Spleen (tissue), 7 donors: ENCODE measurements around the gene NUDT16L1.

ENCODE experiments used
- CTCF ChIP-seq, 11 experiments: fragments of 200-600 bp in 7 of 11; fragments of 450-650 bp in 4 of 11; sonication (generic) in 4 of 11; IDR thresholded peaks in 8 of 11; conservative IDR thresholded peaks in 3 of 11; 1 replicate in 7 of 11; 2 replicates in 4 of 11; pipeline versions ENCODE4 v1.4.0 to v1.8.0; 2016 to 2021; ENCODE audit warnings: antibody characterized with exemption in 11 of 11, inconsistent platforms in 4 of 11, mild to moderate bottlenecking in 1 of 11
- POLR2A ChIP-seq, 3 donors: fragments of 450-650 bp; IDR thresholded peaks; one replicate each; pipeline ENCODE4 v1.5.1; 2017; ENCODE audit warnings: antibody characterized with exemption in 3 of 3, mild to moderate bottlenecking in 1 of 3
- POLR2AphosphoS5 ChIP-seq, 3 donors: sonication (generic); formaldehyde crosslinking; IDR thresholded peaks; one replicate each; pipeline ENCODE4 v1.5.1; 2017; ENCODE audit warnings: antibody characterized with exemption in 3 of 3
- donor health status: DM: no; HTN: no; CAD: no; lungs with moderate emphysema.
- donor health status: DM: no; HTN: no; CAD: no.
- donor health status: DM: no; HTN: no; CAD: no.

- TF ChIP-seq POLR2A (IDR thresholded peaks at IDR 0.05) (no peak), CTCF (IDR thresholded peaks at IDR 0.05 in 8 of 11, conservative IDR thresholded peaks at IDR 0.05 in 3 of 11) (no peak), POLR2AphosphoS5 (IDR thresholded peaks at IDR 0.05) (no peak)
These were observed 7.1 kb downstream of the NUDT16L1 start for GRCh38 chr16:4700380-4700996.
